Measurements from ENCODE around the gene TAF6L. TPM values are rescaled to one million over a fixed set of nuclear protein-coding genes. Genes with fewer than 3 reads are reported as not detected.
"Not testable (repeated sequence)": the region's sequence is repeated elsewhere in the genome, so short reads cannot be mapped to it uniquely, and the experiment has no call there.

The TAF6L gene, protein sequence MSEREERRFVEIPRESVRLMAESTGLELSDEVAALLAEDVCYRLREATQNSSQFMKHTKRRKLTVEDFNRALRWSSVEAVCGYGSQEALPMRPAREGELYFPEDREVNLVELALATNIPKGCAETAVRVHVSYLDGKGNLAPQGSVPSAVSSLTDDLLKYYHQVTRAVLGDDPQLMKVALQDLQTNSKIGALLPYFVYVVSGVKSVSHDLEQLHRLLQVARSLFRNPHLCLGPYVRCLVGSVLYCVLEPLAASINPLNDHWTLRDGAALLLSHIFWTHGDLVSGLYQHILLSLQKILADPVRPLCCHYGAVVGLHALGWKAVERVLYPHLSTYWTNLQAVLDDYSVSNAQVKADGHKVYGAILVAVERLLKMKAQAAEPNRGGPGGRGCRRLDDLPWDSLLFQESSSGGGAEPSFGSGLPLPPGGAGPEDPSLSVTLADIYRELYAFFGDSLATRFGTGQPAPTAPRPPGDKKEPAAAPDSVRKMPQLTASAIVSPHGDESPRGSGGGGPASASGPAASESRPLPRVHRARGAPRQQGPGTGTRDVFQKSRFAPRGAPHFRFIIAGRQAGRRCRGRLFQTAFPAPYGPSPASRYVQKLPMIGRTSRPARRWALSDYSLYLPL
- 28.0 TPM in 2 replicates for total RNA-seq (2014; rRNA removed; shearing (Covaris generic))

DNA sequence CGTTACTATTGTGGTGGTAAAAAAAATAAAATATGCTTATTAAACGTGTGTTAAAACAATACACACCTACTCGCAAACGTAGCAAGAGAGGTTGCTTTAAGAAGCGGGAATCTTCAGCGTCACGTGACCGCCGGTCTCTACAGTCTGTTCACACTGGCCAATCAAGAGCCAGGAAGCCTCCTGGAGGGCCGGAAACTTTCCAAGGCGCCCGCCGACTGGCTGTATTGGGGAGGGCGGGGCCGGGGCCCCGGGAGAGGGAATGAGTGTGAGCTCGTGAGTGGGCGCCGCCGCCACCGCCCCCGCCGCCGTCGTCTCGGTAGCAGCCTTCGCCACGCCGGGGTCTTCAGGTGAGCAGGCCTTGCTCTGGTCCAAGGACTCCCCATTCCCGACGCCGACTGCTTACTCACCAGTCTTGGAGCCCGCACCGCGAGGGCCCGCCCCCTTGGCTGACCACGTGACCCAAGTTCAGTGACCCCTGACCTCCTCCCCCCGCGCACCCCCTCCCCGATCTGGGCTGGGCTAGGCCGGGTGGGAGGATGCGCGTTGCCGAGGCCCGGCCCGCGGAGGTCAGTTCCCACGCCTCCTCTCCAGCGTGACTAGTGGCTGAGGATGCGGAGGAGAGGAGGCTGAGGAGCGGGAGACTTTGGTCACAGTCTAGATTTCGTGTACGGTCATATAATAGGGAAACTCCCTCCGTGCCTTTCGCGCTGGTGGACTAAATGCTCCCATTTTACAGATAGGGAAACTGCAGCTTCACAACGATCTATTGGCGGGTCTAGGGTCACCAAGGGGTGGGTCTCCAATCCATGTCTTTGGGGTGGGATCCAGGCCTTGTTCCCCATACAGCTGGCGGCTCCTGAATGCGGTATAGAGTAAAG lies at the start of gene TAF6L:
TSS of gene TAF6L (plus strand) at position 253 of the 878 bp plus-strand sequence. CDS start 4,388 bp downstream, outside the sequence.
- peak; percentile 96 for DNase-seq (ENCODE audit: low spot score)

- DNase-seq (ENCODE audit: low spot score): no peak
Measured at GRCh38 chr11:62721994-62722393, 49.2 kb upstream of the TAF6L start.

- no peak for DNase-seq (ENCODE audit: low spot score)
Measured at GRCh38 chr11:62724171-62724570, 47.0 kb upstream of the TAF6L start.

GRCh38 chr11:62725646-62726045 lies 45.5 kb upstream of the TAF6L start:
- peak; percentile 19 for DNase-seq (ENCODE audit: low spot score)

GRCh38 chr11:62726156-62726914 lies 44.9 kb upstream of the TAF6L start:
- no peak for DNase-seq (ENCODE audit: low spot score)

- DNase-seq (ENCODE audit: low spot score): no peak
Measured at GRCh38 chr11:62726915-62727164, 44.4 kb upstream of the TAF6L start.

- peak; percentile 97 for DNase-seq (ENCODE audit: low spot score)
Measured at GRCh38 chr11:62727165-62727871, 43.9 kb upstream of the TAF6L start, which contains the start of gene HNRNPUL2. Gene HNRNPUL2 (minus strand): TSS chr11:62727457. CDS start chr11:62727156, 301 bp downstream.

GRCh38 chr11:62727872-62728170 lies 43.4 kb upstream of the TAF6L start:
- DNase-seq (ENCODE audit: low spot score): peak; percentile 97

DNA sequence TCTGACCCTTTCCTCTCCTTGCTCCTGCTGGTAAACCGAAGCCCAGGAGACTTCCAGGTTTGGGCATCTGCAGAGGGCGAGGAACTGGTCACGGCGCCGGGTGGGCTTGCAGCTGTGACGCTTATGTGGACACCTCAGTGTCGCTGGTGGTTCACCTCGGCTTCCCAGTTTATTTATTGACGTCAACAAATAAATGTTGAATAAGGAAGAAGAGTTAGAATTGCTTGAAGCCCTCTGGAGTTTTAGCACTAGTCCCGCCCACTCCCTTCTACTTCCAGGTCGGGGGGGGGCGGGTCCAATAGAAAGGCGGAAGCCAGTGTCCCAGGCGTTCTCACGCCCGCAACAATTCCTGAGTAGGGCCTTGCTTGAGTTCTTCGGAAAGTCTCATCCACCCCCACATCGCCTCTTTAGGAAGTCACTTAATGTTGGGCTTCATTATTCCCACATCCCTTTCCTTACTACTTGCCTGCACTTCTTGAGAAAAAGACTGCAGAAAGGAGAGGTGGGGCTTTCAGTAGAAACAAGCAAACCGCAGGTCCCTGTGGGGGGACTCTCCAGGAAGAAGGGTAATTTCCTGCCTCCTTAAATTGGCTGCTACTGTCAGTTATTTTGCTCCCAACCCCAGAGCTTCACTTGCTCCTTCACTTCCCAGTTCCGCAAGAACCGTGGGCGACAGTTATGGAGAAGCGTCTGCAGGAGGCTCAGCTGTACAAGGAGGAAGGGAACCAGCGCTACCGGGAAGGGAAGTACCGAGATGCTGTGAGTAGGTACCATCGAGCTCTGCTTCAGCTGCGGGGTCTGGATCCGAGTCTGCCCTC lies 42.8 kb upstream of the TAF6L start, which contains the start of gene TTC9C:
TSS of gene TTC9C (plus strand) at position 316 of the 818 bp plus-strand sequence. CDS start at position 679, 363 bp downstream.
- DNase-seq (ENCODE audit: low spot score): peak; percentile 82

- not testable (repeated sequence) for DNase-seq (ENCODE audit: low spot score)
Measured at GRCh38 chr11:62730076-62730475, 41.1 kb upstream of the TAF6L start.

DNA sequence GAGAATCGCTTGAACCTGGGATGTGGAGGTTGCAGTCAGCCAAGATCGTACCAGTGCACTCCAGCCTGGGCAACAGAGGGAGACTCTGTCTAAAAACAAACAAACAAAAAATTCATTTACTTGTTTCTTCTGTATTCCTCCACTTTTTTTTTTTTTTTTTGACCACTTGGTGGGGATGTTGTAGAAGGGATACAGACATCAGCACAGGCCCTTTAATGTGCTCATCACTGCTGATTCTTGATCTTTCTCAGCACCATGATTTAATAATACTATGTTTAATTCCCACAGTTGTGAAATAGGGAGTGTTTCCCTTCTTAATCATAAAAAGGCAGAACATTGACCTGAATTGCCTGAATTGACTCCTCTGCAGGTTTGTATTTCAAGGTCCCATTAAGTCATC lies 38.4 kb upstream of the TAF6L start:
- no peak for DNase-seq (ENCODE audit: low spot score)

DNA sequence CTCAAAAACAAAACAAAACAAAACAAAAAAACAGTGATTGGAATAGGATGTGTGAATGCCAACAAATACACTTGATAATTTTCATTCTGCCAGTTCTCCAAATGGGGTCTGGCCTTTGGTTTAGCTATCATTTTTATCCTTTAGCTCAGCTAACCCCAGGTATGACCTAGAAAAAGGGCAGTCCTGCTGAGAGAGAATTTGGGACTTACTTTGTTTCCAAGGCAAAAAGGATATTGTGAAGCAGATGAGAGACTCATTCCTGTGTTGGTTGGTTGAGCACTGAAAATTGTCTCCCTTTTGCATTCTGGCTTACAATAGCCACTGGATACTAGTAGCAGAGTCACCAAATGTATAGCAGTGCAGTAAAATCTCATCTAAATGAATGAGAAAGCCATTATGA lies 34.0 kb upstream of the TAF6L start:
- DNase-seq (ENCODE audit: low spot score): no peak

DNA sequence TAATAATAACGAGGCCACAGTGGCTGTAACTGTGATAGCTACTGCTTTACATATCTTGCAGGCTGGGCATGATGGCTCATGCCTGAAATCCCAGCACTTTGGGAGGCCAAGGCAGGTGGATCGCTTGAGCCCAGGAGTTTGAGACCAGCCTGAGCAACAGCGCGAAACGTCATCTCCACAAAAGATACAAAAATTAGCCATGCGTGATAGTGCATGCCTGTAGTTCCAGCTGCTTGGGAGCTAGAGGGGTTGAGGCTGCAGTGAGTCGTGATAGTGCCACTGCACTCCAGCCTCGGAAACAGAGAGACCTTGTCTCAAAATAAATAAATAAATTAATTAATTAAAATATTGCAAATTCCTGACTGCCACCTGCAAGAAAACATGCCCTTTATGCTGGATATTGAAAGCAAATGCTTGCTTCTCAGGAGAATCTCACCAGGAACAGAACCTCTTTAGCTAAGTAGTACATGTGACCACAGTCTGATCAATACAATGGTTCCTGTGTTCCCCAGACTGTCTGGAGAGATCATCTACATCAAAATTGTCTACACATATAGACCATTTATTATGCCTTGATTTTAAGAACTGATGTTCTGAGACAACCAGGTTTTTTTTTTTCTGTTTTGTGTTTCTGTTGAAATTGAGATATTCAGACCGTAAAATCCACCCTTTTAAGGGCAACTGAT lies 23.6 kb upstream of the TAF6L start:
- no peak for DNase-seq (ENCODE audit: low spot score)

DNA sequence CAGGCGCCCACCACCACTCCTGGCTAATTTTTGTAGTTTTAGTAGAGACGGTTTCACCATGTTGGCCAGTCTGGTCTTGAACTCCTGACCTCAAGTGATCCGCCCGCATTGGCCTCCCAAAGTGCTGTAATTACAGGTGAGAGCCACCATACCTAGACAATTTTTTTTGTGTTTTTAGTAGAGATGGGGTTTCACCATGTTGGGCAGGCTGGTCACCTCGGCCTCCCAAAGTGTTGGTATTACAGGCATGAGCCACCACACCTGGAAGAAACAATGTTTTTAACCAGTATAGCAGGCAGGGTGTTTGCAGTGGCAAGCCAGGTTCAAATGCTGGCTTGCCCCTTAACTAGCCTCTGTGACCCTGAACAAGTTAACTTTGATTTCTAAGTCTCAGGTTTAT lies 21.3 kb upstream of the TAF6L start:
- not testable (repeated sequence) for DNase-seq (ENCODE audit: low spot score)

DNA sequence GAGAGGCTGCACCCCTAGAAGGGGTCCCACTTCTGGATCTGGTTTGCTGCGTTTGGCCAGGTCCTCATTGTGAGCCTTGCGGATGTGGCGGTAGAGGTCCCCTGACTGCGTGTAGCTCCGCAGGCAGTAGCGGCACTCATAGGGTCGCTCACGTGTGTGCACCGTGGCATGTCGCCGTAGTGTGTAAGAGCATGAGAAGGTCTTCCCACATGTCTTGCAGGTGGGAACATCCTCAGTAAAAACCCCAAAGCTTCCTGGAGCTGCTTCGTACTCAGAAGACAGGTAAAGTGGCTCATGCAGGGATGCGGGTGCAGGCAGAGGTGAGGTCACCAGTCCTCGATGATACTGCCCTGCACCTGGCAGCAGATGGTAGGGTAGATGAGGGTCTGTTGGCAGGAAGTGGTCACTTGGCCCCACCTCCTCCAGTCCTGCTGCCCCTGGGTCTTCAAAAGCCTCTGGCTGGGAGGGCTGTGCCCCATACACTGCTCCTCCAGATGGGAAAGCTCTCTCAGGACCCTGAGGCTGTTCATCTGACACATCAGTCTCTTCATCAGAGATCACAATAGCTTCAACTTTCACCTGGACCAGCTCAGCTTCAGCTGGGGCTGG lies 18.9 kb upstream of the TAF6L start:
- DNase-seq (ENCODE audit: low spot score): no peak

- DNase-seq (ENCODE audit: low spot score): no peak
Measured at GRCh38 chr11:62752994-62753735, 18.0 kb upstream of the TAF6L start.

DNA sequence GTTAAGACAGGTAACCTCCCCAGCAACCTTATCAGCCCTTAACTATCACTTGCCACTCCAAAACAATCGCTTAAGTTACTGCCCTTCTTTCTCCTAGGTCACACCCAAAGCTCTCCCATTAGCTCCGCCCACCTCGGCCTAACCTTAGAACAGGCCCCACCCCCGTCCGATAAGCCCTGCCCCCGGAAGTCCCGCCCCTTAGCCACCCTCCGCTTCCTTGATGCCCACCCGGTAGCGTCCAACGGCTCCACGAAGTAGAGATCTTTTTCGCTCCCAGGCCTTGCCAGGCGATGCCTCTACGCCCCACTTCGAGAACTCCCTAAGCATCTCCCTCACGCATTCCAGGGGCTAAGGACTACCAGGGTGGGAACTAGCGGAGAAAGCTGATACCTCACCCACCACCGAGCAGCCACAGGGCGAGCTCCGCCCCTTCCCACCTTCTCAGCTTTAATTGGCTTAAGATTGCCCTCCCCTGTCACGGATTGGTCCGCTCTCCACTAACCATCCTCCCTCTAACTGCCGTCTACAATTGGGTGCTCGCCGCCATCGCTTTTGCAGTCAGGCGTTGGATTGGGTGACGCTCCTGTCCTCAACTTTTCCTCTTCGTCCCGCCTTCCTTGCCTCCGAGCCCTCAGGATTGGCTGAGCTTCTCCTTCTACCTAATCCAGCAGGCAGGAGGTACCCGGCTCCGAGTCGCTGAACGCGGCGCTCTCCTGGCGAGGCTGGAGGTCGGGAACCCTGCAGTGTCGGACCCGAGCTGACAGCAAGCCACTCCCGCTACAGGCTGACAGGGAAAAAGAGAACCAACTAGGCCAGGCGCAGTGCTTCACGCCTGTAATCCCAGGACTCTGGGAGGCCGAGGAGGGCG lies 17.2 kb upstream of the TAF6L start, which contains the start of gene ZBTB3:
TSS of gene ZBTB3 (minus strand) at position 425 of the 868 bp plus-strand sequence. CDS start 496 bp downstream, outside the sequence.
- peak; percentile 99 for DNase-seq (ENCODE audit: low spot score)
